H1 (cell line): ENCODE data around the gene TRIM41.
"Not testable (repeated sequence)": the region's sequence is repeated elsewhere in the genome, so short reads cannot be mapped to it uniquely, and the experiment has no call there.

Experiments
- BRCA1 ChIP-seq: IDR thresholded peaks from 2 replicates; pipeline ENCODE4 v1.6.1; 2012; ENCODE audit warnings: low read depth, low read length, improper control_type of control experiment
- CHD2 ChIP-seq: IDR thresholded peaks from 2 replicates; pipeline ENCODE4 v1.6.1; 2012; ENCODE audit warnings: low read length, improper control_type of control experiment

- not testable (repeated sequence) for TF ChIP-seq BRCA1, CHD2
Measured at GRCh38 chr5:181267291-181267904, 44.3 kb downstream of the TRIM41 start.
